Activated gamma-delta T cell treated with Interleukin-2 at 50 U/mL for 16 hours (primary cell): ENCODE measurements around the gene ARHGAP9.
"Not testable (repeated sequence)": the region's sequence is repeated elsewhere in the genome, so short reads cannot be mapped to it uniquely, and the experiment has no call there.

Experiments
- DNase-seq: peaks from one replicate; pipeline ENCODE4 v3.0.0-alpha.2; 2020

Gene ARHGAP9

GRCh38 chr12:57479376-57480115, at the start of gene ARHGAP9:
ARHGAP9 (minus strand) TSS chr12:57479866; CDS start chr12:57479406, 460 bp downstream.
- peak; percentile 54 for DNase-seq

GRCh38 chr12:57528831-57529555, 49.3 kb upstream of the ARHGAP9 start:
- DNase-seq: no peak

GRCh38 chr12:57528176-57528575, 48.5 kb upstream of the ARHGAP9 start:
- no peak for DNase-seq

GRCh38 chr12:57527184-57527583, 47.5 kb upstream of the ARHGAP9 start:
- DNase-seq: no peak

- DNase-seq: no peak
Observed at GRCh38 chr12:57526477-57527126, 46.9 kb upstream of the ARHGAP9 start.

GRCh38 chr12:57525615-57526383, 46.1 kb upstream of the ARHGAP9 start:
- DNase-seq: no peak

- DNase-seq: no peak
Observed at GRCh38 chr12:57524814-57525614, 45.3 kb upstream of the ARHGAP9 start.

- DNase-seq: no peak
Observed at GRCh38 chr12:57523706-57524614, 44.3 kb upstream of the ARHGAP9 start.

- peak; percentile 41 for DNase-seq
Observed at GRCh38 chr12:57522887-57523705, 43.4 kb upstream of the ARHGAP9 start.

GRCh38 chr12:57522011-57522886, 42.6 kb upstream of the ARHGAP9 start, which contains the start of gene MBD6:
MBD6 (plus strand) TSS chr12:57522824; CDS start chr12:57524304, 1,480 bp downstream.
- peak; percentile 88 for DNase-seq

GRCh38 chr12:57521525-57522010, 41.9 kb upstream of the ARHGAP9 start:
- DNase-seq: no peak

- DNase-seq: peak; percentile 100
Observed at GRCh38 chr12:57520053-57520818, 40.6 kb upstream of the ARHGAP9 start, which contains the start of gene DDIT3. DDIT3 (minus strand) TSS chr12:57520514; CDS start chr12:57517406, 3,108 bp downstream.

- peak; percentile 23 for DNase-seq
Observed at GRCh38 chr12:57519796-57520052, 40.1 kb upstream of the ARHGAP9 start.

GRCh38 chr12:57518920-57519795, 39.5 kb upstream of the ARHGAP9 start:
- DNase-seq: no peak

GRCh38 chr12:57518176-57518919, 38.7 kb upstream of the ARHGAP9 start:
- DNase-seq: no peak

GRCh38 chr12:57517718-57518117, 38.1 kb upstream of the ARHGAP9 start:
- not testable (repeated sequence) for DNase-seq
